Prostate gland (tissue), 2 donors: ENCODE results near the gene TMEM87A.

Experiments
- POLR2A ChIP-seq: fragments of 450-650 bp; IDR thresholded peaks from one replicate; pipeline ENCODE4 v1.6.1; 2016; ENCODE audit warnings: antibody characterized with exemption, mild to moderate bottlenecking
- POLR2AphosphoS5 ChIP-seq: sonication (generic); formaldehyde crosslinking; IDR thresholded peaks from one replicate; pipeline ENCODE4 v1.6.1; 2017; ENCODE audit warnings: antibody characterized with exemption
- TF ChIP-seq, protein P1 (sequence below), 4 experiments: fragments of 200-600 bp in 2 of 4; fragments of 450-650 bp in 2 of 4; sonication (generic) in 2 of 4; IDR thresholded peaks; 1 replicate in 3 of 4; 2 replicates in 1 of 4; pipeline ENCODE4 v1.5.1; 2016 to 2019; ENCODE audit warnings: antibody characterized with exemption in 4 of 4, mild to moderate bottlenecking in 2 of 4, moderate library complexity in 2 of 4

- TF ChIP-seq, protein P1, sequence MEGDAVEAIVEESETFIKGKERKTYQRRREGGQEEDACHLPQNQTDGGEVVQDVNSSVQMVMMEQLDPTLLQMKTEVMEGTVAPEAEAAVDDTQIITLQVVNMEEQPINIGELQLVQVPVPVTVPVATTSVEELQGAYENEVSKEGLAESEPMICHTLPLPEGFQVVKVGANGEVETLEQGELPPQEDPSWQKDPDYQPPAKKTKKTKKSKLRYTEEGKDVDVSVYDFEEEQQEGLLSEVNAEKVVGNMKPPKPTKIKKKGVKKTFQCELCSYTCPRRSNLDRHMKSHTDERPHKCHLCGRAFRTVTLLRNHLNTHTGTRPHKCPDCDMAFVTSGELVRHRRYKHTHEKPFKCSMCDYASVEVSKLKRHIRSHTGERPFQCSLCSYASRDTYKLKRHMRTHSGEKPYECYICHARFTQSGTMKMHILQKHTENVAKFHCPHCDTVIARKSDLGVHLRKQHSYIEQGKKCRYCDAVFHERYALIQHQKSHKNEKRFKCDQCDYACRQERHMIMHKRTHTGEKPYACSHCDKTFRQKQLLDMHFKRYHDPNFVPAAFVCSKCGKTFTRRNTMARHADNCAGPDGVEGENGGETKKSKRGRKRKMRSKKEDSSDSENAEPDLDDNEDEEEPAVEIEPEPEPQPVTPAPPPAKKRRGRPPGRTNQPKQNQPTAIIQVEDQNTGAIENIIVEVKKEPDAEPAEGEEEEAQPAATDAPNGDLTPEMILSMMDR (IDR thresholded peaks at IDR 0.05) = no peak
- TF ChIP-seq POLR2AphosphoS5 (no peak), POLR2A (no peak)
Observed at GRCh38 chr15:42172475-42172874, 100.8 kb downstream of the TMEM87A start.
